Kidney epithelial cell (primary cell): ENCODE measurements around the gene PIEZO2. TPM values are rescaled to one million over a fixed set of nuclear protein-coding genes. Genes with fewer than 3 reads are reported as not detected.

Source experiments
- DNase-seq: peaks from one replicate; pipeline ENCODE4 v3.0.0-alpha.2; 2010; ENCODE audit warnings: low read depth
- H3K27me3 ChIP-seq: 2 replicates; pipeline ENCODE4 v1.6.0; 2011; ENCODE audit warnings: low read length; ENCODE audit not compliant: control insufficient read depth, insufficient read depth
- H3K36me3 ChIP-seq: 2 replicates; pipeline ENCODE4 v1.5.1; 2011; ENCODE audit warnings: low read length; ENCODE audit not compliant: control insufficient read depth, insufficient read depth
- H3K4me3 ChIP-seq: 2 replicates; pipeline ENCODE4 v1.5.1; 2011; ENCODE audit warnings: low read depth, mild to moderate bottlenecking, control low read depth, low read length
- CTCF ChIP-seq: IDR thresholded peaks from 2 replicates; pipeline ENCODE4 v1.5.1; 2011; ENCODE audit warnings: mild to moderate bottlenecking, moderate library complexity, low read length, control low read depth, inconsistent platforms; ENCODE audit not compliant: insufficient read depth, poor library complexity, severe bottlenecking
- total RNA-seq: library from RNA; depleted of rRNA; stranded (reverse); fragments of >200 nt; gene quantifications from 2 replicates; pipeline ENCODE4 v1.2.3, GENCODE V29; 2015

Gene PIEZO2
- total RNA-seq, 1 donor from 2014 or later = 1.8 TPM

GRCh38 chr18:11046140-11046539 is 103.2 kb downstream of the PIEZO2 start:
- no peaks in the 10 kb centered on the region for H3K27me3 ChIP-seq
- TF ChIP-seq CTCF = no peak
- no peak for DNase-seq
- no peak overlapping the region for H3K4me3 ChIP-seq
- H3K36me3 ChIP-seq = no peaks in the 10 kb centered on the region

GRCh38 chr18:11043694-11044093 is 105.7 kb downstream of the PIEZO2 start:
- TF ChIP-seq CTCF = no peak
- DNase-seq = no peak
- Histone ChIP-seq H3K36me3 (no peaks in the 10 kb centered on the region), H3K4me3 (no peak overlapping the region), H3K27me3 (no peaks in the 10 kb centered on the region)

GRCh38 chr18:11042247-11042646 is 107.1 kb downstream of the PIEZO2 start:
- Histone ChIP-seq H3K27me3 (no peaks in the 10 kb centered on the region), H3K4me3 (no peak overlapping the region), H3K36me3 (no peaks in the 10 kb centered on the region)
- no peak for TF ChIP-seq CTCF
- DNase-seq = no peak

GRCh38 chr18:11040823-11041656 is 108.3 kb downstream of the PIEZO2 start:
- DNase-seq = no peak
- peak; percentile 78 for TF ChIP-seq CTCF
- Histone ChIP-seq H3K27me3 (no peaks in the 10 kb centered on the region), H3K4me3 (no peak overlapping the region), H3K36me3 (no peaks in the 10 kb centered on the region)

- no peak for DNase-seq
- Histone ChIP-seq H3K36me3 (no peaks in the 10 kb centered on the region), H3K27me3 (no peaks in the 10 kb centered on the region), H3K4me3 (no peak overlapping the region)
- TF ChIP-seq CTCF = no peak
Observed at GRCh38 chr18:11040359-11040758, 109.0 kb downstream of the PIEZO2 start.
